ENCODE results near the gene SLC1A5. TPM values are rescaled to one million over a fixed set of nuclear protein-coding genes. Genes with fewer than 3 reads are reported as not detected.

Gene SLC1A5
- total RNA-seq, 1 donor from 2014 or later, result 128 TPM

DNA sequence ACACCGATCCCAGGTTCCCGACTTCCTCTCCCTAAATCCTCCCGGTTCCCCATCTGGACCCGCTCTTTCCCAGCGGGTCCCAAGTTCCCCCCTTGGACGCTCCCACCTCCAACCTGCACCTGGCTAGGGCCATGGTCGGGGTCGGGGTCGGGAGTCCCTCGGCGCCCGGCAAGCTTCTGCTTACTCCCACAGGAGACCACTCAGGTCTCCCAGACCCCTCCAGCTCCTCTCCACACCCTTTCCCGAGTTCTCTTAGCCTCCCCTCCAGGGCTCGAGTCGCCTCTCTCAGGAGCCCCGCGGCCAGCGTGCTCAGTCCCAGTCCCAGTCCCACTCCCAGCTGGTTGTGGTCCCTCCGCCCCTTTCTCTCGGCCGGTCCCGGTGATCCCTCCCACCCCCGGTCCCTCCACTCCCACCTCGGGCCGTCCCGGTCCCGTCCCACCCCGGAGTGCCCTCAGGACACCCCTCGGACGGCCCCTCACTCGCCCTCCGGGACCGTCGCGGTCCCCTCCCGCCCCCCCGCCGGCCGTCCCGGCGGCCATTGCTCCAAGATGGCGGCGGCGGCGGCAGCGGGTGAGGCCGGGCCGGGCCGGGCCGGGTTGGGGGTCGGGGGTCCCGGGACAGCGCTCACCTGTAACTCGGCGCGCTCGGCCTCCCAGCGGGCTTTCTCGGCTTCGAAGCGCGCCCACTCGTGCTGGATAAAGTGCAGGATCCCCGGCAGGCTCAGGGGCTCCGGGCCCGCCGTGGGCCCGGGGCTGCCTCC lies 42.7 kb downstream of the SLC1A5 start, which contains the start of gene FKRP:
Gene FKRP, plus strand, starts transcription at position 537 of the 760 bp plus-strand sequence. CDS start 9,394 bp downstream, outside the sequence.
- intact Hi-C loops (cut with micrococcal nuclease), result loop anchor here (5.0 kb wide), 2 partner anchors 33 to 218 kb away; no protein-coding TSS in a partner anchor

DNA sequence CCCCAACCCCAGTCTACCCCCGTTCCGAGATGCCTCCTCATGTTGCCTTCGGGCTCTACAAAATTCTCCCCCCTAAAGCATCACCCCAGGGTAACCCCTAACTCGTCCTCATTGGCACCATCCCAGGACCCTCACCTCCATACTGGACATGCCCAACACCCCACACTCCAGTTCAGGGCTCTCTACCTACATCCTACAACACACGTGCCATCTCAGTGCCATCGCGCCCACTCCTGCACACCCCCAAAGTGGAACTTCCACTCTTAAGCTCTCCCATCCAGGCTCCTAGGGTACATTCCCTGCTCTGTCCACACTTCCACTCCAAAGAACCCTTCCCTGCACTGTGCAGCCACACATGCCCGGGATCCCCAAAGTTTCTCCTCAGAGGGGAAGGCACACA lies 43.4 kb downstream of the SLC1A5 start:
- intact Hi-C loops (cut with micrococcal nuclease), result loop anchor here (5.0 kb wide), 2 partner anchors 33 to 218 kb away; no protein-coding TSS in a partner anchor

DNA sequence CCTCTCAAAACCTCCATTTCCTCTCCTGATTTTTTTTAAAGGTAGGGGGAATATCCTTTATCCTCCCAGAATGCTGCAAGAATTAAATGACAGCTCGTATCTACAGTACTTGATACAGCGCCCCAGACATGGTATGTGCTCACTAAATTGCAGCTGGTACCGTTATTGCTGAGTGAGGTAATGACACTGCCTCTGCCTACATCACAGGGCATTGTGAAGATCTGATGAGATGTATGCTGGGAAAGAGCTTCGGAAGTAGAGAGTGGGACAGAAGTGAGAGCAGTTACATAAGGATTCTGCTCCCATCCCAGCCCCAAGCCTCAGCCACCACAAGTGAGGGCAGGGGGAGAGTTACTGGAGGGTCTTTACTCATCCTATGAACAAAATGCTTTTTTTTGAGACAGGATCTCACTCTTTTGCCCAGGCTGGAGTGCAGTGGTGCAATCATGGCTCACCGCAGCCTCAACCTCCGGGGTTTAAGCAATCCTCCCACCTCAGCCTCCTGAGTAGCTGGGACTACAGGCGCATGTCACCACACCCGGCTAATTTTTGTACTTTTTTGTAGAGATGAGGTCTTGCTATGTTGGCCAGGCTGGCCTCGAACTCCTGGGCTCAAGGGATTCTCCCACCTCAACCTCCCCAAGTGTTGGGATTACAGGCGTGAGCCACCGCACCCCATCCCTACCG lies 44.2 kb downstream of the SLC1A5 start:
- intact Hi-C loops (cut with micrococcal nuclease), result no loop called here

DNA sequence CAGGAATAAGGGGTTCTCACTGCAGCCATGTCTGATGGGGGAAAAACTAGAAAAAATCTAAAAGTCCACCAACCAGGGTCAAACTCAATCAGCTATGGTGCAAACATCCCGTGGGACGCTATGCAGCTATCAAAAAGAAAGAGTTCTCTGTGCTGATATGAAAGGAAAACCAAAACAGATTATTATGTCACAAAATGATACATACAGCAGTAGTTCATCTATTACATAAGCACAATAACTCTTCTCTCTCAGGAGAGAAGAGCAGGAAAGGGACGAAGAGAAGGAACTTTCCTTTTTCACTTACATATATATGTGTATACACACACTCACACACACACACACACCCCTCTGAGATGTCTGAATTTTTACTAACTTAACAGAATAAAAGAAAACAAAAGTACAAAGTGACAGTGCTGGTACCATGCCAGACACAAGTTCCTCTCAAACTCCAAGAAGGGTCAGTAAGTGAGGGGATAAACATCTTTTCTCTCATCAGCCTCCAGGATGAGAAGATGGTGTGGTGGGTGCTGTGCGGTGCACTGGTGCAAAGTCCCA lies 45.4 kb downstream of the SLC1A5 start:
- intact Hi-C loops (cut with micrococcal nuclease), result no loop called here

DNA sequence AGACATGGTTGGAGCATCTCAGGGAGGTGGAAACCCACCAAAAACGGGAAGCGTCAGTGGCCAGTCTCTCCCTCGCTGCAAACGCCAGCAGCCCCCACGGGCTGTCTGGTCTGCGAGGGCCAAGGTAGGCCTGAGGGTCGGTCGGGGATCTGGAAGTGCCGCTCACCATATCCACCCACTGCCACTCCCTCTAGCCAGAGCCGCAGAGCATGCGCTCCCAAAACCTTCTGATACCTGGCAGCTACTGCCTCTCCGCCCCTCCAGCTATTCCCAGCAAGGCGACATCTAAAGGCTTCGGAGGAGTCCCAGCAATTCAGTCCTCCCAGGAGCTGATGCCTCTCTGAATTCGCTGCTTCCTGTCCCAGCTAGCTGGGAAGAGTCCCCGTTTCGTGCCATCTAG lies 46.9 kb downstream of the SLC1A5 start:
- intact Hi-C loops (cut with micrococcal nuclease), result no loop called here

GRCh38 chr19:46739290-46739771 lies 49.1 kb downstream of the SLC1A5 start:
- intact Hi-C loops (cut with micrococcal nuclease), result no loop called here

DNA sequence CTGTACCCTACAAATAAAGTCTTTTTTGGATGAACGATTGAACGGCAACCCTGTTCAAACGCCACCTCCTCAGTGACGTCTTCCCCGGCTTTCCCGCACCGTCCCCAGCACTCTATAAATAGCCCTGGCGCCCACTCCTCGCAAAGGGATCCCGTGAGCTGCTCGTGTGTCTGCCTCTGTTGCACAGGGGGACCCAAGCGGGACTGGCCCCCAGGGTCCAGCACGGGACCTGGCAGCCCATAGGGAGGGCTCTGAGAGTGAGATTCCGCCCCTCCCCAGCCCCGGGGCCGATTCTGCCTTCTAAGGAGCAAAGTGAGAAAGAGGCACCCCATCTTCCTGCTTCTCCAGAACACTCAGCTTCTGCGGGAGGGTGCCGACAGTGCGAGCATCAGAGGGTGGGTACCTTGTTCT lies 50.6 kb downstream of the SLC1A5 start:
- intact Hi-C loops (cut with micrococcal nuclease), result no loop called here

DNA sequence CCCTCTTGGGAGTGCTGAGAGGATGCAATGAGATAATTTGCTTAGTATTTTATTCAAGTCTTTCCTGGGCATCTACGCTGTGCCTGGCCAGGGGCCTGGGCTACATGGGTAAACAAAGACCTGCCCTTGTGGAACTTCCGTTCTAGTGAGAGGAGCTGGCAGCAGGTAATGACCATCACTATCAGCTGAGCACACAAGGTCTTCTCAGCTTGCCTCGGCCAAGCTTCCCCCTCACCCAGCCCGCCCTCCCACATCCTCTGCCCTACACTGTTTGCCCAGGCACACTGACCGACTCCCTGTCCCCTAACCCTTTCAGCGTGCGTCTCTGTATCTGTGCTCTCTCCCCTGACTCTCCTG lies 51.1 kb downstream of the SLC1A5 start:
- intact Hi-C loops (cut with micrococcal nuclease), result no loop called here

GRCh38 chr19:46736531-46737297 lies 51.7 kb downstream of the SLC1A5 start:
- intact Hi-C loops (cut with micrococcal nuclease), result no loop called here

DNA sequence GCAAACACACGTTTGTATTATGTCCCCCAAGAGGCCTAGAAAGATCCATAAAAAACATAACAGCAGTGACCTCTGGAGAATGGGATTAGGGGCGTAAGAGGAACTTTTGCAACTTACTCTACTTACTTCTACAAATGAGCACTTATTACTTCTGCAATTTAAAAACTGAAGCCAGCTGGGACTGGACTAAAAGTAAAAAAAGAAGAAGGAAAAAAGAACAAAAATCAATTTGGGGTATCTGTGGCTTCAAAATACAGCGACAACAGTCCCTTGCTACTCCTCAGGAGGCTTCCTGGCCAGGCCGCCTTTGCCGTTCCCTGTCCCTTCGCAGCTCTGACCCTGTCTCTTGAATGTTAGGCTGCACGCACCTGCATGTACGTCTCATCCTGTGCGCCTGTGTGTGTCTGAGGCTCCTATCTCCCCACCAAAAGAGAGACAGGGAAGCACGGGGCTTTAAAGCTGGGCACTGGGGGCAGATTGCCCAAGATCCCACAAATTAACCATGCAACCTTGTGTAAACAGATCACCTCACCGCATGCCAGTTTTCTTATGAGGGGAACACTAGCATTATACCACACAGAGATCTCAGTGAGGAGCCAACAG lies 54.6 kb downstream of the SLC1A5 start:
- intact Hi-C loops (cut with micrococcal nuclease), result no loop called here

DNA sequence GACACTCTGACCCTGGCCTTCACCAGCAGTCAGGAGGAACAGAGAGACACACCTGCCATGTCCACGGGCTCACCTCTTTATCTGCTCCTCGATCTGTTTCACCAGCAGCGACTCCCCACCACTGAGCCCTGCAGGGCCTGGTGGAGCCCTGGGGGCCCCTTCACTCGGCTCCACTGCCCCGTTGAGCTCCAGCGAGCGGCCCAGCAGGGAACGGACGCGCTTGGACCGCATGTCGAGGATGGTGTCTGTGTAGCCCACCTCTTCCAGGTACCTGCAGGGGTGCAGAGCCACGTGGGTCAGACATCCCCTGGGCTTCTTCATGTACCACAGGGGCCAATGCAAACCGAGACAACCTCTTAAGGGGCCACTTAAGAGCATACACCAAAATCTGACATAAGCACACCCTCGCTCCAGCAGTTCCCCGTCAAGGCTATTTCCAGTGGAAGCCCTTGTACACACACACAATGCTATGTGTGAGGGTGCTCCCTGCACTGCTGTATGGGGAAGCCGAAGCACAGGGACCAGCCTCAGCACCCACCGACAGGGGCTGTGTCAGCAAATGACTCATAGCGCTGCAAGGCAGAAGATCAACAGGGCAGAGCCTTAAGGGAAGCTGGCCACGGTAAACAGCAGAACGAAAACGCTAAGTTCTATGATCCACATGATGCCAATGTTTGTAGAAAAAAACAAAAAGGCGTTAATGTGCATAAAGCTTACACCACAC lies 55.3 kb downstream of the SLC1A5 start:
- intact Hi-C loops (cut with micrococcal nuclease), result no loop called here

- intact Hi-C loops (cut with micrococcal nuclease), result no loop called here
Observed at GRCh38 chr19:46732172-46732938, 56.0 kb downstream of the SLC1A5 start.

GRCh38 chr19:46731584-46731983 lies 56.8 kb downstream of the SLC1A5 start:
- intact Hi-C loops (cut with micrococcal nuclease), result no loop called here

DNA sequence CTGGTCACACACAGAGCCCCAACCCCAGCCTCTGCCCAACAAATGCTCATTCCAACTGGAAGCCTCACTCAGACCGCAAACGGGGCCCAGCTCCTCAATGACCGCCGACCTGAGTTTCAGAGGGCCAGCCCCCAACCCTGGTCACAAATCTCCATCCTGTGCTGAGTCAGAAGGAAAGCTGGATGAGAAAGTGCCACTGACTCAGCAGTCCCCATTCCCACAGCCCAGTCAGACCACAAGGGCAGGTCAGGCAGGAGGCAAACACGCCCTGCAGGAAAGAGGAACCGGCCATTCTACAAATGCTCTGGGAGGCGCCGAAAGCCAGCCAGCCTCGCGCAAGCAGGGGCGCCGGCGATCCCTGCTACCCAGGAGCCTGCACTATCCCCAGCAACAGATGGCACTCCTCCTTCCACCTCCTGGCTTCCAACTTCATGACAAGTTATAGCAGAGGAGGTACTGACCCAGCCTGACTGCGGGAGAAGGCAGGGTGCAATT lies 57.3 kb downstream of the SLC1A5 start:
- intact Hi-C loops (cut with micrococcal nuclease), result no loop called here

GRCh38 chr19:46730595-46730994 lies 57.8 kb downstream of the SLC1A5 start:
- intact Hi-C loops (cut with micrococcal nuclease), result no loop called here

- intact Hi-C loops (cut with micrococcal nuclease), result no loop called here
Observed at GRCh38 chr19:46730187-46730586, 58.2 kb downstream of the SLC1A5 start.

DNA sequence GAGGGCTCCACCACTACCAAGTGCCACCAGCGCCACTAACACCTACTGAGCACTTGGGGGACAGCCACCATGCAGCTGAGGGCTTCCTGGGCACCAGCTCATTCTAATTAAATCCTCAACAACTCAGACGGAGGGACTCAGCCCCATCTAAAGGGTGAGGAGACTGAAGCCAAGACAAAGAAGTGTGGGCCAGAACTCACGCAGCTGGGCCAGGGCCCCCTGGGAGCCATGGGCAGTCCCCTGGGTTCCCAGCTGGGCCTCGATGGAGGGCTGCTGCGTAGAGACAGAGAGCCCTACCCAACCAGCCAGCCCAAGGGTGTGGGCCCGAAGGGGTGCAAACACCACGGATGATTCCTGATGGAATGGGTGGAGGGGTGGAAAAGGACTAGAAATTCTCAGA lies 58.7 kb downstream of the SLC1A5 start:
- intact Hi-C loops (cut with micrococcal nuclease), result no loop called here

- intact Hi-C loops (cut with micrococcal nuclease), result loop anchor here (1.0 kb wide), 2 partner anchors 12 to 25 kb away; partner anchors contain the start of gene PRKD2
Observed at GRCh38 chr19:46728693-46729339, 59.6 kb downstream of the SLC1A5 start.

DNA sequence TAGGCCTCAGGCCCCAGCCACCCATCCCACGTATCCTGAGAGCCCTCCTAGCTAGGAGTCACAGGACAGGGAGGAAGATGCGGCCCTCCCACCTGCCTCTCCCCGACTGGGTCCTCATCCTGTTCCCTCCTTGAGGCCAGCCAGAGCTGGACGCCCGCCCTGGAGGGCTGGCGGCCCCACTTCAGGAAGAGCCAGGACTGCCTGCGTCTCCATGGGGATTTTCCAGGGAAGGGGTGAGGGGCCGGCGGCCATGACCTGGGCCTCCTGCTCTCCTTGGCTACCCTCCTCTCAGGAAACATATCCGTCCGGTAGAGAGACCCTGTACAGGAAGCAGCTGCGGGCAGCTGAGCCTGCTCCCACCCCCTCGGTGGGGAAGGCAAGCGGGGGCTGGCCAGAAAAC lies 60.2 kb downstream of the SLC1A5 start:
- intact Hi-C loops (cut with micrococcal nuclease), result loop anchor here (1.0 kb wide), 2 partner anchors 11 to 24 kb away; partner anchors contain the start of gene PRKD2

All from T-helper 2 cell treated with Interferon-gamma antibody and Interleukin-4, amounts not matched to agents 100 ng/mL and 5 ng/mL, for 36 hours (primary cell).